Liver (tissue), 9 donors: ENCODE results near the gene GTF2H3. TPM values are rescaled to one million over a fixed set of nuclear protein-coding genes. Genes with fewer than 3 reads are reported as not detected.

Experiments used
- DNase-seq: peaks from one replicate; pipeline ENCODE4 v3.0.0-alpha.2; 2017; ENCODE audit warnings: low spot score
- H3K27ac ChIP-seq, 2 donors: one replicate each; pipeline ENCODE4 v1.7.0; 2013; ENCODE audit warnings: inconsistent platforms in 2 of 2, low read length in 2 of 2, control low read depth in 1 of 2, low read depth in 1 of 2, mild to moderate bottlenecking in 1 of 2
- H3K27me3 ChIP-seq, 4 donors: one replicate each; pipeline versions ENCODE4 v1.6.1 to v1.7.0; 2013; ENCODE audit warnings: low read length in 3 of 4, inconsistent platforms in 1 of 4, mild to moderate bottlenecking in 1 of 4, moderate library complexity in 1 of 4; ENCODE audit not compliant: control insufficient read depth in 4 of 4, insufficient read depth in 4 of 4
- H3K36me3 ChIP-seq, 4 donors: one replicate each; pipeline versions ENCODE4 v1.6.1 to v1.7.0; 2013; ENCODE audit warnings: low read length in 3 of 4, mild to moderate bottlenecking in 3 of 4, low read depth in 1 of 4, moderate library complexity in 1 of 4; ENCODE audit not compliant: control insufficient read depth in 4 of 4, insufficient read depth in 3 of 4
- H3K4me1 ChIP-seq, 4 donors: one replicate each; pipeline versions ENCODE4 v1.6.1 to v1.7.0; 2013; ENCODE audit warnings: low read length in 3 of 4, mild to moderate bottlenecking in 3 of 4, moderate library complexity in 1 of 4; ENCODE audit not compliant: control insufficient read depth in 4 of 4, insufficient read depth in 4 of 4
- H3K4me3 ChIP-seq, 3 donors: one replicate each; pipeline versions ENCODE4 v1.6.1 to v1.7.0; 2013; ENCODE audit warnings: low read length in 3 of 3, control low read depth in 1 of 3, low read depth in 1 of 3, mild to moderate bottlenecking in 1 of 3
- H3K9ac ChIP-seq, 2 donors: one replicate each; pipeline ENCODE4 v1.7.0; 2013; ENCODE audit warnings: low read length in 2 of 2, mild to moderate bottlenecking in 2 of 2, moderate library complexity in 2 of 2, control low read depth in 1 of 2, low read depth in 1 of 2
- H3K9me3 ChIP-seq, 4 donors: one replicate each; pipeline versions ENCODE4 v1.6.1 to v1.7.0; 2013; ENCODE audit warnings: low read length in 3 of 4; ENCODE audit not compliant: control insufficient read depth in 4 of 4
- ATF3 ChIP-seq: IDR thresholded peaks from 2 replicates; pipeline ENCODE4 v1.6.1; 2016; ENCODE audit warnings: antibody characterized with exemption
- CTCF ChIP-seq: fragments of 150-350 bp; IDR thresholded peaks from 2 replicates; pipeline ENCODE4 v1.5.1; 2017; ENCODE audit warnings: improper control_type of control experiment, low read depth, low read length; ENCODE audit not compliant: missing input control
- EGR1 ChIP-seq, 2 donors: IDR thresholded peaks; 2 replicates each; pipeline ENCODE4 v1.6.1; 2016 to 2018; ENCODE audit warnings: antibody characterized with exemption in 2 of 2, low read depth in 2 of 2
- FOXA1 ChIP-seq: IDR thresholded peaks from 2 replicates; pipeline ENCODE4 v1.6.1; 2016; ENCODE audit warnings: antibody characterized with exemption
- GABPA ChIP-seq, 2 donors: IDR thresholded peaks in 1 of 2; conservative IDR thresholded peaks in 1 of 2; 2 replicates each; pipeline ENCODE4 v1.6.1; 2016; ENCODE audit warnings: antibody characterized with exemption in 2 of 2, mild to moderate bottlenecking in 1 of 2, moderate library complexity in 1 of 2
- HNF4A ChIP-seq, 2 donors: conservative IDR thresholded peaks; 2 replicates each; pipeline ENCODE4 v1.6.1; 2016; ENCODE audit warnings: antibody characterized with exemption in 2 of 2, mild to moderate bottlenecking in 2 of 2
- HNF4G ChIP-seq: IDR thresholded peaks from 2 replicates; pipeline ENCODE4 v1.6.1; 2016; ENCODE audit warnings: antibody characterized with exemption
- JUND ChIP-seq, 2 donors: IDR thresholded peaks; 2 replicates each; pipeline ENCODE4 v1.6.1; 2016; ENCODE audit warnings: antibody characterized with exemption in 2 of 2
- NR2F2 ChIP-seq: IDR thresholded peaks from 2 replicates; pipeline ENCODE4 v1.6.1; 2016; ENCODE audit warnings: antibody characterized with exemption
- RAD21 ChIP-seq, 2 donors: IDR thresholded peaks; 2 replicates each; pipeline ENCODE4 v1.6.1; 2016; ENCODE audit warnings: antibody characterized with exemption in 2 of 2, mild to moderate bottlenecking in 2 of 2
- REST ChIP-seq: IDR thresholded peaks from 2 replicates; pipeline ENCODE4 v1.6.1; 2016; ENCODE audit warnings: antibody characterized with exemption, mild to moderate bottlenecking
- RXRA ChIP-seq, 2 donors: IDR thresholded peaks; 2 replicates each; pipeline ENCODE4 v1.6.1; 2017 to 2018; ENCODE audit warnings: antibody characterized with exemption in 2 of 2, mild to moderate bottlenecking in 1 of 2
- SP1 ChIP-seq: IDR thresholded peaks from 2 replicates; pipeline ENCODE4 v1.6.1; 2018; ENCODE audit warnings: antibody characterized with exemption, mild to moderate bottlenecking
- TAF1 ChIP-seq: conservative IDR thresholded peaks from 2 replicates; pipeline ENCODE4 v1.6.1; 2016; ENCODE audit warnings: antibody characterized with exemption, mild to moderate bottlenecking
- YY1 ChIP-seq: IDR thresholded peaks from 2 replicates; pipeline ENCODE4 v1.6.1; 2016; ENCODE audit warnings: antibody characterized with exemption, mild to moderate bottlenecking
- ZBTB33 ChIP-seq: IDR thresholded peaks from 2 replicates; pipeline ENCODE4 v1.6.1; 2016; ENCODE audit warnings: antibody characterized with exemption
- WGBS: extraction: QIAGEN DNeasy Blood & Tissue Kit; methylation state at CpG from one replicate; pipeline ENCODE4 v1.1.7; 2013; 5-methylcytosine and 5-hydroxymethylcytosine counted together
- polyA plus RNA-seq, 2 donors: library from polyadenylated mRNA; stranded (reverse) in 1 of 2; unstranded in 1 of 2; fragments of 200-250 nt in 1 of 2; fragments of >200 nt in 1 of 2; fragmentation: Nextera tagmentation in 1 of 2; extraction: Ambion mirVana in 1 of 2; gene quantifications; one replicate each; pipeline versions ENCODE4 v1.2.1 to v1.2.3, GENCODE V29; 2013 to 2015
- total RNA-seq, 2 donors: library from RNA; depleted of rRNA; stranded (reverse); fragments of >200 nt; gene quantifications; one replicate each; pipeline ENCODE4 v1.2.3, GENCODE V29; 2014
- donor health status: healthy.
- donor health status: healthy.
- donor health status: healthy.
- donor health status: healthy.
- donor health status: healthy.

Gene GTF2H3
- total and polyA plus RNA-seq, 4 donors, result 5.8 to 18.3 (median 13.2) TPM

GRCh38 chr12:123614110-123614509 is 19.5 kb upstream of the GTF2H3 start:
- no peak for DNase-seq
- no peak for TF ChIP-seq NR2F2
- no peak for TF ChIP-seq HNF4G
- TF ChIP-seq YY1, result no peak
- no peak for TF ChIP-seq SP1
- TF ChIP-seq RXRA (IDR thresholded peaks at IDR 0.05), result no peak
- TF ChIP-seq HNF4A (conservative IDR thresholded peaks at IDR 0.05), result no peak
- no peak for TF ChIP-seq CTCF
- no peak for TF ChIP-seq GABPA (IDR thresholded peaks at IDR 0.05 in 1 of 2, conservative IDR thresholded peaks at IDR 0.05 in 1 of 2)
- TF ChIP-seq RAD21 (IDR thresholded peaks at IDR 0.05), result no peak
- no peak for TF ChIP-seq ZBTB33
- TF ChIP-seq EGR1 (IDR thresholded peaks at IDR 0.05; ENCODE audit: low read depth in 2 of 2), result no peak
- no peak for TF ChIP-seq TAF1
- TF ChIP-seq JUND (IDR thresholded peaks at IDR 0.05), result no peak
- Histone ChIP-seq H3K4me3 (no peak overlapping the region), H3K9me3 (no peaks in the 10 kb centered on the region), H3K27me3 (no peaks in the 10 kb centered on the region), H3K36me3 (peaks cover 29 to 85% (median 69%) of the 10 kb centered on the region in 4 donors), H3K27ac (no peak overlapping the region), H3K4me1 (no peaks in the 10 kb centered on the region), H3K9ac (no peak overlapping the region)
- 97% methylated on average over 2 of the region's 2 CpGs for WGBS

GRCh38 chr12:123614531-123614930 is 19.1 kb upstream of the GTF2H3 start:
- H3K4me1 ChIP-seq, result no peaks in the 10 kb centered on the region
- no peak overlapping the region for H3K9ac ChIP-seq
- WGBS, result 90% methylated on average over 4 of the region's 4 CpGs
- peaks cover 26 to 85% (median 68%) of the 10 kb centered on the region in 4 donors for H3K36me3 ChIP-seq
- no peak overlapping the region for H3K27ac ChIP-seq
- no peak overlapping the region for H3K4me3 ChIP-seq
- H3K9me3 ChIP-seq, result no peaks in the 10 kb centered on the region
- DNase-seq, result no peak
- H3K27me3 ChIP-seq, result no peaks in the 10 kb centered on the region
- TF ChIP-seq SP1, result no peak

GRCh38 chr12:123617144-123617543 is 16.5 kb upstream of the GTF2H3 start:
- H3K36me3 ChIP-seq, result peaks cover 27 to 86% (median 72%) of the 10 kb centered on the region in 4 donors
- no peak overlapping the region for H3K4me3 ChIP-seq
- H3K9ac ChIP-seq, result no peak overlapping the region
- H3K9me3 ChIP-seq, result no peaks in the 10 kb centered on the region
- no peak for DNase-seq
- 92% methylated on average over 3 of the region's 3 CpGs for WGBS
- H3K27ac ChIP-seq, result no peak overlapping the region
- H3K4me1 ChIP-seq, result no peaks in the 10 kb centered on the region
- no peaks in the 10 kb centered on the region for H3K27me3 ChIP-seq
- no peak for TF ChIP-seq GABPA (IDR thresholded peaks at IDR 0.05 in 1 of 2, conservative IDR thresholded peaks at IDR 0.05 in 1 of 2)
- no peak for TF ChIP-seq REST
- TF ChIP-seq SP1, result no peak
- no peak for TF ChIP-seq NR2F2
- no peak for TF ChIP-seq RAD21 (IDR thresholded peaks at IDR 0.05)
- TF ChIP-seq FOXA1, result no peak
- no peak for TF ChIP-seq ATF3
- TF ChIP-seq CTCF, result no peak
- TF ChIP-seq JUND (IDR thresholded peaks at IDR 0.05), result no peak
- TF ChIP-seq RXRA (IDR thresholded peaks at IDR 0.05), result no peak
- no peak for TF ChIP-seq TAF1
